OCI-LY7 (cell line): ENCODE measurements around the gene RPL37A. TPM values are rescaled to one million over a fixed set of nuclear protein-coding genes. Genes with fewer than 3 reads are reported as not detected.

ENCODE experiments used
- BruUV-seq: library from RNA; stranded (reverse); fragments of 400-500 nt; replicated peaks from 2 replicates; lab custom pipeline; 2021; lab: Mats Ljungman, UMichigan
- CTCF ChIA-PET: fragments of 300-600 bp; sonication (Branson Sonifier 250); formaldehyde crosslinking; loops from one replicate; lab custom pipeline; 2022; ENCODE audit warnings: antibody characterized with exemption; ENCODE audit not compliant: unreplicated experiment; lab: Charles Lee
- POLR2A ChIA-PET: fragments of 300-600 bp; sonication (Branson Sonifier 250); formaldehyde crosslinking; loops from one replicate; lab custom pipeline; 2022; ENCODE audit warnings: antibody characterized with exemption; lab: Charles Lee
- DNase-seq: peaks from one replicate; pipeline ENCODE4 v3.0.0-alpha.2; 2015; ENCODE audit warnings: low spot score
- H2AFZ ChIP-seq: fragments of 200-600 bp; sonication (generic), shearing (Covaris generic); 2 replicates; pipeline ENCODE4 v1.6.1; 2014; ENCODE audit warnings: mild to moderate bottlenecking, antibody characterized with exemption, low read length, moderate library complexity
- H3K27ac ChIP-seq: fragments of 200-600 bp; sonication (generic); 2 replicates; pipeline ENCODE4 v1.5.1; 2014; ENCODE audit warnings: mixed run types, low read depth, mild to moderate bottlenecking, moderate library complexity, low read length, inconsistent platforms; ENCODE audit not compliant: poor library complexity, severe bottlenecking
- H3K36me3 ChIP-seq: fragments of 200-600 bp; sonication (generic); 2 replicates; pipeline ENCODE4 v1.6.1; 2014; ENCODE audit warnings: mild to moderate bottlenecking, antibody characterized with exemption, low read length, moderate library complexity, mixed read lengths; ENCODE audit not compliant: insufficient read depth
- H3K4me1 ChIP-seq: fragments of 200-600 bp; sonication (generic); 2 replicates; pipeline ENCODE4 v1.5.1; 2014; ENCODE audit warnings: mild to moderate bottlenecking, low read length; ENCODE audit not compliant: insufficient read depth, poor library complexity, severe bottlenecking
- H3K4me2 ChIP-seq: fragments of 200-600 bp; sonication (generic); 2 replicates; pipeline ENCODE4 v1.6.1; 2014; ENCODE audit warnings: mild to moderate bottlenecking, low read length
- H3K4me3 ChIP-seq: fragments of 200-600 bp; sonication (generic); 2 replicates; pipeline ENCODE4 v1.5.1; 2014; ENCODE audit warnings: mild to moderate bottlenecking, low read depth, low read length; ENCODE audit not compliant: poor library complexity, severe bottlenecking
- H3K79me2 ChIP-seq: fragments of 200-600 bp; sonication (generic); 2 replicates; pipeline ENCODE4 v1.6.1; 2016; ENCODE audit warnings: low read depth, mild to moderate bottlenecking, low read length, moderate library complexity, mixed read lengths; ENCODE audit not compliant: insufficient read depth
- H3K9me2 ChIP-seq: fragments of 200-600 bp; sonication (generic); 2 replicates; pipeline ENCODE4 v1.6.1; 2016; ENCODE audit warnings: mild to moderate bottlenecking, low read length, mixed read lengths; ENCODE audit not compliant: insufficient read depth
- H3K9me3 ChIP-seq: fragments of 200-600 bp; sonication (generic); 2 replicates; pipeline ENCODE4 v1.6.1; 2014; ENCODE audit warnings: mild to moderate bottlenecking, mixed run types, low read length, mixed read lengths
- H4K20me1 ChIP-seq: fragments of 200-600 bp; sonication (generic); 2 replicates; pipeline ENCODE4 v1.6.1; 2014; ENCODE audit warnings: mild to moderate bottlenecking, antibody characterized with exemption, low read length, moderate library complexity, mixed read lengths; ENCODE audit not compliant: insufficient read depth
- EZH2phosphoT487 ChIP-seq: fragments of 200-600 bp; sonication (generic); IDR thresholded peaks from 2 replicates; pipeline ENCODE4 v1.6.1; 2018; ENCODE audit warnings: low read depth, borderline replicate concordance, mild to moderate bottlenecking, mixed run types, antibody characterized with exemption, low read length, moderate library complexity, mixed read lengths
- intact Hi-C: fragments of 100-400 bp; cut with micrococcal nuclease; formaldehyde crosslinking; loops from one replicate; pipeline ENCODE4 v1.10.0; 2022; ENCODE audit not compliant: unreplicated experiment
- total RNA-seq, 2 experiments: library from RNA; depleted of rRNA in 1 of 2; stranded (reverse); fragments of >200 nt in 1 of 2; shearing (Covaris generic) in 1 of 2; gene quantifications; 2 replicates each; pipeline ENCODE4 v1.2.3, GENCODE V29; 2014 to 2022
- TF ChIP-seq, protein P1 (sequence below): fragments of 200-600 bp; sonication (generic); conservative IDR thresholded peaks from 2 replicates; pipeline ENCODE4 v1.5.1; 2014; ENCODE audit warnings: mild to moderate bottlenecking, antibody characterized with exemption, low read length, moderate library complexity, mixed read lengths

Gene RPL37A
- total RNA-seq, 2 experiments from 2014 or later = 3,500 to 4,020 TPM

DNA sequence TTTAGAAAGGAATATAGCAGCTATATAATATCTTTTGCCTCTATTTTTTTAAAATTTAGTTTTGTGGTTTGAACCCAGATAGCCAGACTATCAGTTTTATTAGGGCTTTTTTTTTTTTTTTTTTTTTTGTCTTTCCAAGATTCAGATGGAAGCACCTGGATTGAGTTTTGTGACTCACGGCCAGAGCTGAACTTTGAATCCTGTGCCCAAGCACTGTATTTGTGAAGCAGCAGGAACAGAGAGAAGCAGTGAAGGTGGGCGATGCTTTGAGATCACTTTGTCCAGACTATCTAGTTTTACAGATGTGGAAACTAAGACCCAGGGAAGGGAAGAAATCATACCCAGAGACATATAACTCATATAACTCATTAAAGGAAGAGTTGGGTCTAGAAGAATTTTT, 33.9 kb downstream of the RPL37A start:
- no peaks in the 10 kb centered on the region for H3K9me2 ChIP-seq
- no peak for DNase-seq
- CTCF ChIA-PET = no interaction called here
- H3K9me3 ChIP-seq = no peaks in the 10 kb centered on the region
- H3K79me2 ChIP-seq = no peaks in the 10 kb centered on the region
- POLR2A ChIA-PET = interaction anchor here (0.5 to 0.7 kb wide), 6 partner anchors 86 to 1027 kb away, joined by 3 to 10 read pairs (median 6); no protein-coding TSS in a partner anchor
- no peaks in the 10 kb centered on the region for H4K20me1 ChIP-seq
- H3K4me2 ChIP-seq = no peak overlapping the region
- no peak overlapping the region for H3K4me3 ChIP-seq
- intact Hi-C loops = no loop called here
- H2AFZ ChIP-seq = no peak overlapping the region
- no peak overlapping the region for H3K27ac ChIP-seq
- TF ChIP-seq, protein P1, sequence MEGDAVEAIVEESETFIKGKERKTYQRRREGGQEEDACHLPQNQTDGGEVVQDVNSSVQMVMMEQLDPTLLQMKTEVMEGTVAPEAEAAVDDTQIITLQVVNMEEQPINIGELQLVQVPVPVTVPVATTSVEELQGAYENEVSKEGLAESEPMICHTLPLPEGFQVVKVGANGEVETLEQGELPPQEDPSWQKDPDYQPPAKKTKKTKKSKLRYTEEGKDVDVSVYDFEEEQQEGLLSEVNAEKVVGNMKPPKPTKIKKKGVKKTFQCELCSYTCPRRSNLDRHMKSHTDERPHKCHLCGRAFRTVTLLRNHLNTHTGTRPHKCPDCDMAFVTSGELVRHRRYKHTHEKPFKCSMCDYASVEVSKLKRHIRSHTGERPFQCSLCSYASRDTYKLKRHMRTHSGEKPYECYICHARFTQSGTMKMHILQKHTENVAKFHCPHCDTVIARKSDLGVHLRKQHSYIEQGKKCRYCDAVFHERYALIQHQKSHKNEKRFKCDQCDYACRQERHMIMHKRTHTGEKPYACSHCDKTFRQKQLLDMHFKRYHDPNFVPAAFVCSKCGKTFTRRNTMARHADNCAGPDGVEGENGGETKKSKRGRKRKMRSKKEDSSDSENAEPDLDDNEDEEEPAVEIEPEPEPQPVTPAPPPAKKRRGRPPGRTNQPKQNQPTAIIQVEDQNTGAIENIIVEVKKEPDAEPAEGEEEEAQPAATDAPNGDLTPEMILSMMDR = no peak
- TF ChIP-seq EZH2phosphoT487 = no peak
- BruUV-seq = no TSS peak
- no peaks in the 10 kb centered on the region for H3K36me3 ChIP-seq
- no peaks in the 10 kb centered on the region for H3K4me1 ChIP-seq

DNA sequence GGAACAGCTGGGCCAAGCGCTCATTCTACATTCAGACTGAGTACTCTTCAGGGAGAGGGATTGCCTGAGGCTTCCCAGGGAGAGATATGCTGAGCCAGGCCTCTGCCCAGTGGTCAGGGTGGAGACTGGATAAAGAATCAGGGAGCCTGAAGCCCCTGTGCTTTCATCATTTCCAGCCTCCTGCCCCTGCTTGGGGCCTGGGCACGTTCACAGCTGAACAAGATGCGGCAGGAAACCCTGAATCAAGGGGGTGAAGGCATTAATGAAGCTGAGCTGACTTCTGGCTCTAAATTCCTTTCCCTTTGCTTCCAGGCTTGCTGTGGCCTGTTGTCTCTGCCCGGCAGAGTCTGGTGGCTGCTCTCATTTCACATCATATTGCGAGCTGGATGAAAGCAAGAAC, 35.0 kb downstream of the RPL37A start:
- H2AFZ ChIP-seq = no peak overlapping the region
- POLR2A ChIA-PET = no interaction called here
- H4K20me1 ChIP-seq = no peaks in the 10 kb centered on the region
- no peak overlapping the region for H3K27ac ChIP-seq
- H3K4me1 ChIP-seq = no peaks in the 10 kb centered on the region
- H3K79me2 ChIP-seq = no peaks in the 10 kb centered on the region
- H3K4me2 ChIP-seq = no peak overlapping the region
- no peaks in the 10 kb centered on the region for H3K9me2 ChIP-seq
- no peak for TF ChIP-seq EZH2phosphoT487
- TF ChIP-seq, protein P1 = no peak
- CTCF ChIA-PET = no interaction called here
- H3K4me3 ChIP-seq = no peak overlapping the region
- DNase-seq = no peak
- H3K36me3 ChIP-seq = no peaks in the 10 kb centered on the region
- no peaks in the 10 kb centered on the region for H3K9me3 ChIP-seq
- no TSS peak for BruUV-seq
- intact Hi-C loops = no loop called here

DNA sequence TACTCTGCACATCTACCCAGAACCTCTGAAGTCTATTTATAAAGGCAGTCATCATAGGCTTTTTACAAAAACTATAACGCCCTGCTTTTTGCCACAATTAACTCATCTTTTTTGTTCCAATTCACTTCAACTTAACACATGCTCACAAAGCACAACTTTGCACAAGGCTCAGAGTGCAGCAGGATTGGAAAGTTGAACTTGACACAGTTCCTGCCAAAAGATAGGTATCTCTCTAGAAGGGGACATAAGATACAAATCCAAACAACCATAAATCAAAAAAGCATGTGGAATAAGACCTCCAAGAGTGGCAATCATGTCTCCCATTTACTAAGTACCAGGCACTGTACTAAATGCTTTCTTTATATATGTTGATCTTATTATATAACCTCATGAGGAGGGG, 36.2 kb downstream of the RPL37A start:
- no TSS peak for BruUV-seq
- Histone ChIP-seq H3K4me1 (no peaks in the 10 kb centered on the region), H3K27ac (no peak overlapping the region), H2AFZ (no peak overlapping the region), H3K4me3 (no peak overlapping the region), H3K4me2 (no peak overlapping the region), H4K20me1 (no peaks in the 10 kb centered on the region), H3K9me2 (no peaks in the 10 kb centered on the region), H3K36me3 (no peaks in the 10 kb centered on the region), H3K79me2 (no peaks in the 10 kb centered on the region), H3K9me3 (no peaks in the 10 kb centered on the region)
- DNase-seq = no peak
- ChIA-PET POLR2A (no interaction called here), CTCF (no interaction called here)
- intact Hi-C loops = no loop called here
- TF ChIP-seq, protein P1 = no peak
- TF ChIP-seq EZH2phosphoT487 = no peak
